Trophoblast cell (in vitro differentiated cells and primary cell): ENCODE data around the gene GATM.

Experiments
- DNase-seq, 2 donors: peaks; one replicate each; pipeline ENCODE4 v3.0.0-alpha.2; 2016
- H2AFZ ChIP-seq: 2 replicates; pipeline ENCODE4 v1.6.1; 2013; ENCODE audit warnings: low read length, moderate library complexity, mild to moderate bottlenecking; ENCODE audit not compliant: insufficient read depth, poor library complexity
- H2AK5ac ChIP-seq: 2 replicates; pipeline ENCODE4 v1.6.1; 2013; ENCODE audit warnings: mild to moderate bottlenecking, low read length
- H2BK120ac ChIP-seq: 2 replicates; pipeline ENCODE4 v1.6.1; 2013; ENCODE audit warnings: low read length, mild to moderate bottlenecking, moderate library complexity; ENCODE audit not compliant: insufficient read depth, poor library complexity
- H2BK12ac ChIP-seq: 2 replicates; pipeline ENCODE4 v1.6.1; 2013; ENCODE audit warnings: mild to moderate bottlenecking, low read length, moderate library complexity
- H2BK5ac ChIP-seq: 2 replicates; pipeline ENCODE4 v1.6.1; 2013; ENCODE audit warnings: low read length, low read depth, moderate library complexity, mild to moderate bottlenecking; ENCODE audit not compliant: poor library complexity
- H3K14ac ChIP-seq: 2 replicates; pipeline ENCODE4 v1.6.1; 2013; ENCODE audit warnings: mild to moderate bottlenecking, low read length
- H3K18ac ChIP-seq: 2 replicates; pipeline ENCODE4 v1.6.1; 2013; ENCODE audit warnings: mild to moderate bottlenecking, low read length
- H3K23ac ChIP-seq: 2 replicates; pipeline ENCODE4 v1.6.1; 2013; ENCODE audit warnings: low read length
- H3K27ac ChIP-seq: 2 replicates; pipeline ENCODE4 v1.5.1; 2013; ENCODE audit warnings: low read depth, mild to moderate bottlenecking, inconsistent platforms, low read length, moderate library complexity
- H3K27me3 ChIP-seq: 2 replicates; pipeline ENCODE4 v1.6.1; 2013; ENCODE audit warnings: inconsistent platforms, mild to moderate bottlenecking, low read length, moderate library complexity; ENCODE audit not compliant: insufficient read depth
- H3K36me3 ChIP-seq, 2 experiments: 1 replicate in 1 of 2; 2 replicates in 1 of 2; pipeline ENCODE4 v1.6.1; 2013; ENCODE audit warnings: low read length in 2 of 2, mild to moderate bottlenecking in 2 of 2, moderate library complexity in 1 of 2; ENCODE audit not compliant: insufficient read depth in 2 of 2, control insufficient read depth in 1 of 2
- H3K4ac ChIP-seq: 2 replicates; pipeline ENCODE4 v1.6.1; 2013; ENCODE audit warnings: low read depth, mild to moderate bottlenecking, low read length, moderate library complexity
- H3K4me1 ChIP-seq, 2 experiments: 1 replicate in 1 of 2; 2 replicates in 1 of 2; pipeline ENCODE4 v1.6.1; 2013; ENCODE audit warnings: low read length in 2 of 2, mild to moderate bottlenecking in 2 of 2, moderate library complexity in 1 of 2; ENCODE audit not compliant: insufficient read depth in 2 of 2, control insufficient read depth in 1 of 2
- H3K4me2 ChIP-seq: 2 replicates; pipeline ENCODE4 v1.6.1; 2013; ENCODE audit warnings: inconsistent platforms, mild to moderate bottlenecking, low read length, moderate library complexity
- H3K4me3 ChIP-seq: 2 replicates; pipeline ENCODE4 v1.5.1; 2013; ENCODE audit warnings: mild to moderate bottlenecking, low read depth, low read length, inconsistent platforms
- H3K79me1 ChIP-seq: one replicate; pipeline ENCODE4 v1.6.1; 2013; ENCODE audit warnings: low read length
- H3K79me2 ChIP-seq: 2 replicates; pipeline ENCODE4 v1.6.1; 2013; ENCODE audit warnings: low read length, mild to moderate bottlenecking; ENCODE audit not compliant: control insufficient read depth, insufficient read depth, poor library complexity
- H3K9ac ChIP-seq: 2 replicates; pipeline ENCODE4 v1.6.1; 2013; ENCODE audit warnings: mild to moderate bottlenecking, low read length
- H3K9me3 ChIP-seq: 2 replicates; pipeline ENCODE4 v1.6.1; 2013; ENCODE audit warnings: low read depth, mild to moderate bottlenecking, control low read depth, inconsistent platforms, low read length; ENCODE audit not compliant: insufficient read depth
- H4K12ac ChIP-seq: 2 replicates; pipeline ENCODE4 v1.6.1; 2013; ENCODE audit warnings: low read depth, mild to moderate bottlenecking, low read length, moderate library complexity
- H4K8ac ChIP-seq: 2 replicates; pipeline ENCODE4 v1.6.1; 2013; ENCODE audit warnings: low read depth, mild to moderate bottlenecking, low read length, moderate library complexity
- H4K91ac ChIP-seq: one replicate; pipeline ENCODE4 v1.6.1; 2013; ENCODE audit warnings: low read depth, mild to moderate bottlenecking, low read length, moderate library complexity
- WGBS: extraction: QIAGEN DNeasy Blood & Tissue Kit; methylation state at CpG from one replicate; pipeline ENCODE4 v1.1.7; 2013; ENCODE audit warnings: missing lambda C conversion rate; ENCODE audit not compliant: insufficient read length, insufficient coverage; ENCODE audit errors: extremely low coverage; 5-methylcytosine and 5-hydroxymethylcytosine counted together

The GATM gene

DNA sequence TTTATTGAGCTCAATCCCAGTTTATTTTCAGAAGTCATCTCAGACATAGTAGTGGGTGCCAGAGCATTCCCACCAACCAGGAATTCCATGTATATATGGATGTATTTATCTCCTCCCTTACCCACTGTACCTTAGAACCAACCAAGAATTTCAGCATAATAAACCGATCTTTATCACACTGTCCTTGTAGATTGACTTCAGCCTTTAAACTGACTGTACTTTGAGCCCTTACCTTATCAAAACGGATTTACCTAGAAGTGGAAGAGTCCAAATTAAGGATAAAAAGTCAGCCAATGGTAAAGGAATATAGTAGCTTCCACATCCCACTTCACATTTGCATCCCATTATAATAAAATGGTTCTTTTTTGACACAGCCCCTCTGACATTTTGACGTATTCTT is 37.9 kb downstream of the GATM start:
- Histone ChIP-seq H4K91ac (no peak overlapping the region), H2BK12ac (no peak overlapping the region), H3K9me3 (no peaks in the 10 kb centered on the region), H3K79me1 (no peaks in the 10 kb centered on the region), H4K12ac (no peak overlapping the region), H3K14ac (no peak overlapping the region), H3K36me3 (no peaks in the 10 kb centered on the region), H3K27me3 (no peaks in the 10 kb centered on the region), H2BK120ac (no peak overlapping the region), H3K4me2 (no peak overlapping the region), H3K79me2 (no peaks in the 10 kb centered on the region), H2AK5ac (no peak overlapping the region), H3K18ac (no peak overlapping the region), H3K4me3 (no peak overlapping the region), H3K23ac (no peak overlapping the region), H2BK5ac (no peak overlapping the region), H3K4ac (no peak overlapping the region), H3K27ac (no peak overlapping the region), H2AFZ (no peak overlapping the region), H3K9ac (no peak overlapping the region), H3K4me1 (no peaks in the 10 kb centered on the region), H4K8ac (no peak overlapping the region)
- no peak for DNase-seq
- no CpG with 5 or more reads among the region's 3 CpGs for WGBS

DNA sequence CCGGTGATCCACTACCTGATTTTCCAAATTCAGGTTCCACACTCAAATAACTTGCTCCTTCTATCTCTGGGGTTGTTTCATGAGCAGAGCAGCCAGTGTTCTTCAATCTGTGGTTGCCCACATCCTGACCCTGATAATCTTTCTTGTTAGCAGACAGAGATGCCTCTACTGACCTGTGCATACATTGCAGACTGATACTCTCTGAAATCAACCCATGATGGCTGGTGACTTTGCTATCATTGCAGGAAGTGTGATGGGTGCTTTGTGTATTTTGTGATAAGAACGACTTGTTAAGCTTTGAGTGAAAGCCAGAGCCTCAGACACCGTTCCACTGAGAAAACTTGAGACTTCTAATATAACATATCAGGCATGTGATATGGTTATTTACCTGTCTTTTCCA is 39.9 kb downstream of the GATM start:
- H3K23ac ChIP-seq = no peak overlapping the region
- H2BK12ac ChIP-seq = no peak overlapping the region
- DNase-seq = peak in 1 of 2 donors; percentile 26
- no peak overlapping the region for H4K91ac ChIP-seq
- no peak overlapping the region for H3K9ac ChIP-seq
- no peak overlapping the region for H3K4me3 ChIP-seq
- WGBS = no CpG with 5 or more reads among the region's 3 CpGs
- no peak overlapping the region for H2BK5ac ChIP-seq
- no peak overlapping the region for H3K14ac ChIP-seq
- H3K36me3 ChIP-seq = no peaks in the 10 kb centered on the region
- no peaks in the 10 kb centered on the region for H3K4me1 ChIP-seq
- no peak overlapping the region for H3K4me2 ChIP-seq
- H3K27ac ChIP-seq = no peak overlapping the region
- no peak overlapping the region for H4K8ac ChIP-seq
- H3K79me1 ChIP-seq = no peaks in the 10 kb centered on the region
- H2AK5ac ChIP-seq = no peak overlapping the region
- no peak overlapping the region for H2AFZ ChIP-seq
- no peak overlapping the region for H4K12ac ChIP-seq
- no peaks in the 10 kb centered on the region for H3K79me2 ChIP-seq
- no peak overlapping the region for H2BK120ac ChIP-seq
- H3K18ac ChIP-seq = no peak overlapping the region
- H3K27me3 ChIP-seq = no peaks in the 10 kb centered on the region
- H3K4ac ChIP-seq = no peak overlapping the region
- no peaks in the 10 kb centered on the region for H3K9me3 ChIP-seq

DNA sequence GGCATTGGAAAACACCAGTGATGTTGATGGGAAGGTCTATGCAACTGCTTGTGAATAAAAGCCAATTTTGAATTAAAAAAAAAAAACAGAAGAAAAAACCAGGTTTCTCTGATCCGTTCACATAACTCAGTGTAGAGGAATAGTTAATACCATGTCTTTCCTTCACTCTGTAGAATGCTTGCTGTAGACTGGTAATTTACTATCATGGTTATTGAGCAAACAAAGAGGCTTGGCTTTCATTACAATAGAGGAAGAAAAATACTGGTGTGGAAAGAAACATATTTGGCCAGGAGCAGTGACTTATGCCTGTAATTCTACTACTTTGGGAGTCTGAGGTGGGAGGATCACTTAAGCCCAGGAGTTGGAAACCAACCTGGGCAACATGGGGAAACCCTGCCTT is 41.1 kb downstream of the GATM start:
- no peak overlapping the region for H4K12ac ChIP-seq
- no peak overlapping the region for H4K91ac ChIP-seq
- H3K14ac ChIP-seq = no peak overlapping the region
- no peak overlapping the region for H3K4ac ChIP-seq
- H2AK5ac ChIP-seq = no peak overlapping the region
- H3K27ac ChIP-seq = no peak overlapping the region
- H3K4me2 ChIP-seq = no peak overlapping the region
- H2BK120ac ChIP-seq = no peak overlapping the region
- H3K27me3 ChIP-seq = no peaks in the 10 kb centered on the region
- peaks cover 2% of the 10 kb centered on the region for H3K9me3 ChIP-seq
- no peak overlapping the region for H2BK12ac ChIP-seq
- H3K4me3 ChIP-seq = no peak overlapping the region
- WGBS = no CpG with 5 or more reads among the region's 1 CpG
- H3K23ac ChIP-seq = no peak overlapping the region
- H3K18ac ChIP-seq = no peak overlapping the region
- peak in 1 of 2 donors; percentile 43 for DNase-seq
- H2BK5ac ChIP-seq = no peak overlapping the region
- no peaks in the 10 kb centered on the region for H3K36me3 ChIP-seq
- no peaks in the 10 kb centered on the region for H3K4me1 ChIP-seq
- no peak overlapping the region for H2AFZ ChIP-seq
- no peaks in the 10 kb centered on the region for H3K79me2 ChIP-seq
- H3K79me1 ChIP-seq = no peaks in the 10 kb centered on the region
- H3K9ac ChIP-seq = no peak overlapping the region
- H4K8ac ChIP-seq = no peak overlapping the region

DNA sequence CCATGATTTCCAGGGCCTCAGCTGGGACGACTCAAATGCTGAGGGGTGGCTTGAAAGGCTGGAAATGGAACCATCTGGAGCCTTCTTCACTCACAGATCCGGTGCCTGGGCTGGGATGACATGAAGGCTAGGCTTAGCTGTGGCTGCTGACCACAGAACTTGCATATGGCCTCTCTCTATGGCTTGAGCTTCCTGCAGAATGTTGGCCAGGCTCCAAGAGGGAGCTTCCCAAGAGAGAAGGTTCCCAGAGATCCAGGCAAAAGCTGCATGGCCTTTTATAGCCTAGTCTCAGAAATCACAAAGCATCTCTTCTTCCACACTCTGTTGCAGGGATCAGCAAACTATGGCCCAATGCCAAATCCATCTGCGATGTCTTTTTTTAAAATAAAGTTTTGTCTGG is 44.8 kb downstream of the GATM start:
- no peak overlapping the region for H2AK5ac ChIP-seq
- WGBS = no CpG with 5 or more reads among the region's 3 CpGs
- H3K27ac ChIP-seq = no peak overlapping the region
- no peak overlapping the region for H2BK120ac ChIP-seq
- no peak for DNase-seq
- H3K79me1 ChIP-seq = no peaks in the 10 kb centered on the region
- no peaks in the 10 kb centered on the region for H3K36me3 ChIP-seq
- no peak overlapping the region for H4K8ac ChIP-seq
- H3K23ac ChIP-seq = no peak overlapping the region
- no peaks in the 10 kb centered on the region for H3K4me1 ChIP-seq
- H3K27me3 ChIP-seq = no peaks in the 10 kb centered on the region
- H3K4me3 ChIP-seq = no peak overlapping the region
- no peak overlapping the region for H3K14ac ChIP-seq
- H2BK5ac ChIP-seq = no peak overlapping the region
- no peak overlapping the region for H3K4me2 ChIP-seq
- H3K4ac ChIP-seq = no peak overlapping the region
- H3K9ac ChIP-seq = no peak overlapping the region
- no peak overlapping the region for H4K91ac ChIP-seq
- H4K12ac ChIP-seq = no peak overlapping the region
- no peak overlapping the region for H2BK12ac ChIP-seq
- H3K79me2 ChIP-seq = no peaks in the 10 kb centered on the region
- no peak overlapping the region for H3K18ac ChIP-seq
- H3K9me3 ChIP-seq = peaks cover 2% of the 10 kb centered on the region
- H2AFZ ChIP-seq = no peak overlapping the region
